ENCODE data around the gene TMC8.
"Not testable (repeated sequence)": the region's sequence is repeated elsewhere in the genome, so short reads cannot be mapped to it uniquely, and the experiment has no call there.

The TMC8 gene

DNA sequence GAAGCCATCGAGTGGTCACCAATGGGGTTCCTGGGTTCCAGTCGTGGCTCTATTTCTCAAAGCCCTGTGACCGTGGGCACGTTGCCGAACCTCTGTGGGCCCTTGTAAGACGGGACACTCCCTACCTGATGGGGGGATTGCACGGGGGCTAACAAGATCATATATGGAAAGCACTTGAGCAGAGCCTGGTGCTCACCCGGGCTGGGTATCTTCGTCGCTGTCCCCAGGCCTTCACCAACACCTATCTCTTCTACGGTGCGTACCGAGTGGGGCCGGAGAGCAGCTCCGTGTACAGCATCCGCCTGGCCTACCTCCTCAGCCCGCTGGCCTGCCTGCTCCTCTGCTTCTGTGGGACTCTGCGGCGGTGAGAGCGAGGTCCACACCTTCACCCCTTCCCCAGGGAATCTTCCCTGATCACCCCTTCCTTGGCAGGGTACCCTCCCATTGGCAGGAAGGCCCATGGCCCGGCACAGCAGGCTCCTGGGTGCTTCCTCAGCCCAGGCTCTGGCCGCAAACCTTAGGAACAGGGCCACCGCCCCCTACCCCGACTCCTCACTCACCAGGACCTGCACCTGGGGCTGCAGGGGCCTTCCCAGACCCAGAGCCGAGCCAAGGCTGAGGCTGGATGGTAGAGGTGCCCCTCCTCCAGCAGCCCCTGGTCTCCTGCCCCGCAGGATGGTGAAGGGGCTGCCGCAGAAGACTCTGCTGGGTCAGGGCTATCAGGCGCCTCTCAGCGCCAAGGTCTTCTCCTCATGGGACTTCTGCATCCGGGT, 2.8 kb downstream of the TMC8 start:
- no peak for DNase-seq

DNA sequence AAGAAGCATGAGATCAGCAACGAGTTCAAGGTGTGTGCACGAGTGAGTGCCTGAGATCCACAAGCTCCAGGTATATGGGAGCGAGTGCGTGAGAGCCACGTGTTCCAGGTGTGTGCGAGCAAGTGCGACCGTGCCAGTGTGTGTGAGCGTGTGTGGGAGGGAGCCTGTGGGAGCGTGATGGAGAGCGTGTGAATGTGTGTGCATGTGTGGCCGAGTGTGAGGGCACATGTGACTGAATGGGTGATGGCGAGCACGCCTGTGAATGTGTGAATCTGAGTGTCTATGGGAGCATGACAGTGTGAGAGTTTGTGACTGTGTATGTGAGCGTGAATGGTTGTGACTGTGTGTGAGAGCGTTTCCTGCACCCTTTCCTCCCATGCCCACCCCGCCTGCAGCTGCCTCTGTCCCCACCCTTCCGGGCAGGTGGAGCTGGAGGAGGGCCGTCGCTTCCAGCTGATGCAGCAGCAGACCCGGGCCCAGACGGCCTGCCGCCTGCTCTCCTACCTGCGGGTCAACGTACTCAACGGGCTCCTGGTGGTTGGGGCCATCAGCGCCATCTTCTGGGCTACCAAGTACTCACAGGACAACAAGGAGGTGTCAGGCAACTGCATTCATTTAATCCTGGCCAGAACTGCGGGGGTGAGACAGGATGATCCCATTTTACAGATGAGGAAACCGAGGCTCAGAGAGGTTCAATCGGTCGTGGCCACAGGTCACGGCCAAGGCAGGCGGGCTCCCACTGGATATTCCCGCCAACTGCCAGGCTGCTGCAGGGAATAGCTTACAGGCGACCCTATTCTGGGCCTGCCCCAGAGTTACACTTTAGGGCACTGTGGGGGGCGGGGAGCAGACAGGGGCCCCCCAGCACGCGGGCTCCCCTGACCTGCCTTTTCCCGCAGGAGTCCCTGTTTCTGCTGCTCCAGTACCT, 3.7 kb downstream of the TMC8 start:
- DNase-seq, result peak in 16 of 56 donors; percentile 16 to 56 (median 37)

DNA sequence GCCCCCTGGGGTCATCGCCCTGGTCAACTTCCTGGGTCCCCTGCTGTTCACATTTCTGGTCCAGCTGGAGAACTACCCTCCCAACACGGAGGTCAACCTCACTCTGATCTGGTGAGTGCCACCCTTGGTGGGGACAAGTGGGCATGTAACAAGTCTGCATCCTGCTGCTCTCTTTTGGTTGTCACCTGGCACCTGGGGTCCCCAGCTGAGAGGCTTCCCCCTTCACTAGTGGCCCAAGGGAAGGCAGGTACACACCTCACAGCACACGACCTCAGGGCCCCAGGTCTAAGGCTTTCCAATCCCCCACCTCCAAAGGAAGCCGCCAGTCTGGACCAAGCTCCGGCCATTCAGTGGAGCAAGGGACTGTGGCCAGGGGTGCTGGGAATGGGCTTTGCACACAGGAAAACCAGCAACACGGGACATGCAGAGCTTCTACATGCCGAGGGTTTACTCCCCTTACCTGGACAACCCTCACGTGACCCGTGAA, 4.4 kb downstream of the TMC8 start:
- DNase-seq, result no peak

DNA sequence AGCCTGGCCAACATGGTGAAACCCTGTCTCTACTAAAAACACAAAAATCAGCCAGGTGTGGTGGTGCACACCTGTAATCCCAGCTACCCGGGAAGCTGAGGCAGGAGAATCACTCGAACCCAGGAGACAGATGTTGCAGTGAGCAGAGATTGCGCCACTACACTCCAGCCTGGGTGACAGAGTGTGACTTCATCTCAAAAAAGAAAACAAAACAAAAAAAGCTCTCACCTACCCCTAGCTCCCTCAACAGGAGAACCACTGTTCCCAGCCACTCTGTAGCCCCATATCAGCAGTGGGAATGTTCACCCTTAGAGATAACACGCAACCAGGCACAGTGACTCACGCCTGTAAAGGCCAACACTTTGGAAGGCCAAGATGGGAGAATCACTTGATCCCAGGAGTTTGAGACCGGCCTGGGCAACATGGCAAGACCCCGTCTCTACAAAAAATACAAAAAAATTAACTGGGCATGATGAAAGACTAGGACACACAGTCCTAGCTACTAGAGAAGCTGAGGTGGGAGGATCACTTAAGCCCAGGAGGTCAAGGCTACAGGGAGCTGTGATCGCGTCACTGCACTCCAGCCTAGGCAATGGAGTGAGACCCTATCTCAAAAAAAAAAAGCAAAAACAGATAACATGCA, 5.4 kb downstream of the TMC8 start:
- no peak for DNase-seq

DNA sequence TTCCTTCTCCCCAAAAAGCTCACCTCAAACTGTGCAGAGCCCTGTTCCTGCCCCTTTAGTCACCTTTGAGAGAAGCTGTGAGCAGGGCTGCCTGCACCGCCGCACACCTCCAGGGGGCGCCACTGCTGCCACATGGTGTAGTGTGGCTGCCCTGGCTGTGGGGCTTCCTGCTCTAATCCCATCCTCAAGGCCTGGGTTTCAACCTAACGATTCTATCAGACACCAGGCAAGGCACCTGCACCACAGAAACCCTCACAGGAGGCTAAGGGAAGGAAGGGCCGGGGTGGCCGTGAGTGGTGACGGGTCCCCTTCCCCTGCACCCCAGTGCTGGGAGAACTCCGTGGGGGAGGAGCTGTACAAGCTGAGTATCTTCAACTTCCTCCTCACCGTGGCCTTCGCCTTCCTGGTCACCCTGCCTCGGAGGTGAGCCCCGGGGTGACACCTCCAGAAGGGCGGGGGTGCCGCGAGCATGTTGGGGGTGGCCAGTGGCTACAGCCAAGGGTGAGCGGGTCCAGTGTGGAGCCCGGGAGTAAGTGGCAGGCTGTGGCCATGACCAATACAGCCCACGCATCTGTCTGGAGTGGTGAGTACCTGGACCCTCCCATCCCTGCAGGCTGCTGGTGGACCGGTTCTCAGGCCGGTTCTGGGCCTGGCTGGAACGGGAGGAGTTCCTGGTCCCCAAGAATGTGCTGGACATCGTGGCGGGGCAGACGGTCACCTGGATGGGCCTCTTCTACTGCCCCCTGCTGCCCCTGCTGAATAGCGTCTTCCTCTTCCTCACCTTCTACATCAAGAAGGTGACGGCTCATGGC, 7.0 kb downstream of the TMC8 start:
- DNase-seq, result no peak

DNA sequence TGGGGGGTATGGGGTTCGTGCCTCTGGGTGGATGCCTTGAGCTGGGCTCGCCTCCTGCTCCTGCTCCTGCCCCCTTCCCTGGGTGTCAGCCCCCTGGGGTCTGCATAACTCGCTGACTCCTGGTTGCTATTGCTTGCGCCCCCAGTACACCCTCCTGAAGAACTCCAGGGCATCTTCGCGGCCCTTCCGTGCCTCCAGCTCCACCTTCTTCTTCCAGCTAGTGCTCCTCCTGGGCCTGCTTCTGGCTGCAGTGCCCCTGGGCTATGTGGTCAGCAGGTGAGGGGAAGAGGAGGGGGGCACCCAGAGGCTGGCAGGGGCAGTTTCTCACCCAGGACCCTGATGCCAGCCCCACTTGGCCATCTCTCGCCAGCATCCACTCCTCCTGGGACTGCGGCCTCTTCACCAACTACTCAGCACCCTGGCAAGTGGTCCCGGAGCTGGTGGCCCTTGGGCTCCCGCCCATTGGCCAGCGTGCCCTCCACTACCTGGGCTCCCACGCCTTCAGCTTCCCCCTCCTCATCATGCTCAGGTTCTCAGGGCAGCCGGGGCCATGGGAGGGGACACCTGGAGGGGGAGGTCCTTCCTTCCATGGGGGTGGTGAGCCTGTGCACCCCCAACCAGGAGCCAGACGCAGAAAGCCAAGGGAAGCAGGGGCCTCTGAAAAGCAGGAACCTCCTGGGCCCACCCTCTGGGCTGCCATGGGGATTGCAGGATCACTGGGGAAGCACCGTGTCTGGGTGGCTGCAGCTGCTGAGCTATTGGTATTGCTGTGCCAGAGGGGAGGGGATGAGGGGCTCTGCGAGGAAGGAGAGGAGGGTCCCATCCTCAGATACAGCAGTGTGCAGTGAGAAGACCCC, 7.9 kb downstream of the TMC8 start:
- DNase-seq, result no peak

DNA sequence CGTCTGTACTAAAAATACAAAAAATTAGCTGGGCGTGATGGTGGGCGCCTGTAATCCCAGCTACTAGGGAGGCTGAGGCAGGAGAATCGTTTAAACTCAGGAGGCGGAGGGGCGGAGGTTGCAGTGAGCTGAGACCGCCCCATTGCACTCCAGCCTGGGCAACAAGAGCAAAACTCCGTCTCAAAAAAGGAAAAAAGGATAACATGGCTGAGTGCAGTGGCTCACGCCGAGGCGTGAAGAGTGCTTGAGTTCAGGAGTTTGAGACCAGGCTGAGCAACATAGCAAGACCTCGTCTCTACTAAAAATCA, 9.2 kb downstream of the TMC8 start:
- DNase-seq, result not testable (repeated sequence)

DNA sequence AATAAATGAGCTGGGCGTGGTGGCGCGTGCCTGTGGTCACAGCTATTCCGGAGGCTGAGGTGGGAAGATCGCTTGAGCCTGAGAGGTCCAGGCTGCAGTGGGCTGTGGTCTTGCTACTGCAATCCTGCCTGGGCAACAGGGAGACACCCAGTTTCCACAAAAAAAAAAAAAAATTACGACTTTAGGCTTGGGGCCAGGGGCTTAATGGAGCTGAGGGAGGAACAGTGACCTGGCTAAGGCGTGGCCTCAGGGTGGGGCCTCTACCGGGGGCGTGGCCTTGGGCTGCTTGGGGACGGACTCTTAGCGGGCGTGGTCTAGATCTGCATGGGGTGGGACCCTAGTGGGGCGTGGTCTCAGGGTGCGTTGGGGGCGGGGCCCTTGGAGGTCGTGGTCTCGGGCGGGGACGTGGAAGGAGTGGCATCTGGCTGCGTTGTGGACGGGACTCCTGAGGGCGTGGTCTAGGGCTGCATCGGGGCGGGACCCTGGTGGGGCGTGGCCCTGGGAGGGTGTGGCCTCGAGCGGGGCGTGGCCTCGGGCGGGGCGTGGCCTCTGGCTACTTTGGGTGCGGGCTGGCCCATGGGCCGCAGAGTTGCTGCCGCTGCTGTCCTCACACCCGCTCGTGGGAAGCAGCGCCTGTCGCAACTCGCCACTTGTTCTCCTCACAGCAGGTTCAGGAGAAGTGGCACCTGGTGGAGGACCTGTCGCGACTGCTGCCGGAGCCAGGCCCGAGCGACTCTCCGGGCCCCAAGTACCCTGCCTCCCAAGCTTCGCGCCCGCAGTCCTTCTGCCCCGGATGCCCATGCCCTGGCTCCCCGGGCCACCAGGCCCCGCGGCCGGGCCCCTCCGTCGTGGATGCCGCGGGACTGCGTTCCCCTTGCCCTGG, 9.8 kb downstream of the TMC8 start:
- DNase-seq, result peak in 15 of 56 donors; percentile 22 to 80 (median 35)

DNA sequence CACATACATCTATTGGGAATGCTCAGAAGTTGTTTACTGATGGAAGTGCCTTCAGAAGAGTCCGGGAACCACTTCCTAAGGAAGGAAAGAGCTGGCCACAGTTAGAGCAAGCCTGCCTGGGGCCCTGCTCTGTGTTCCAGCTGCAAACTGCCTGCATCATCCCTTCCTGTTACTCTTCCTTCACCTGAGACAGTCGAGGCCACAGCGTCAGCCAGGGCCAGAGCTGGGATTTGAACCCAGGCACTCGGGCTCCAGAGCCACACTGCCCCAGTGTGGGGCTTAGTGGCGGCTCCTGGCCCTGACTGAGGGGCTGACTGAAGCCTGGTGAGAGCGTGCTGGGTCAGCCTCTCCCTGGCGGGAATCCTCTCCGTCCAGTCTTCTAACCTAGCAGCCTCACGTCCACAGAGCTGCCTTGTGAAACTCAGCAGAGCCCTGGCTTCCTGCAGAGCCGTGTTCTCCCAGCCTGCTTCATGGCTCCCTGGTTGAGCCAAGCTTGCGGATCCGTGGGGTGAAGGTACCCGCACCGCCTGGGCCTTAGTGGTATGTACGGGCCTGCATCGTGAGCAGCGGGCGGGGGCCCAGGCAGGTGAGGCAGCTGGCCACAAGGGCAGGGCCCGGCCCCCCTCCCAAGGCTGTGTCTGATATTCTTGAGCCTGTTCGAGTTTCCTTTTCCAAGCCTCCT, 11.0 kb downstream of the TMC8 start:
- no peak for DNase-seq

DNA sequence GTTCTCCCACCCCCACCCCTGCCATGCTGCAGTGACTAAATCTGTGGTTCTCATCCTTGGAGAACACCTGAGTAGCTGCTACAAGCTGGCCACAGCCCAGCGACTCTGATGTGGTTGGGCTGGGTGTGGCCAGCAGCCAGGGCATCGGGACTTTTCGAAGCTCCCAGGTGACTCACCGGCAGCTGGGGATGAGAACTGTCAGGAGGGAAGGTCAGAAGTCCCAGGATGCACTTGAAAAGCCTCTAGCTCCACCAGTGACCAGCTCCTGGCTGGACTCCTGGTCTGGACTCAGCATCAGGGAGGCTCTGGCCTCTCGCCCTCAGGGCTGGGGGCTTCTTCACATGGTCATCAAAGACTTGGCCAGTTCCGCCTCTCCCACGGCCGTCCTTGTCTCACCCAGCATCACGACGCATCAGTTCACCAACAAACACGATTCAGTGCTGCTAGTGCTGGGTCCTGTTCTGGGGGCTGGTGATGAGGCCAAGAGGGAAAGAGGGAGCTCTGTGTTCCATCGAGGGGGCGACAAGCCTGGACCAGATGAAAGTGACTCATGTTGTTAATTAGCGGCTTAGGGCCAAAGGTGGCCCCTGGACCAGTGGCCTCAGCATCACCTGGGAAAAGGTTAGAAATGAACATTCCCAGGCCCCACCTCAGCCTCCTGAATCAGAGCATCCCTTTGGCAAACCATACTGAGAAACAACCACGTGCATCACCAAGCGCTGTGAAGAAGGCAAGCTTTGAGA, 11.7 kb downstream of the TMC8 start:
- DNase-seq, result no peak

DNA sequence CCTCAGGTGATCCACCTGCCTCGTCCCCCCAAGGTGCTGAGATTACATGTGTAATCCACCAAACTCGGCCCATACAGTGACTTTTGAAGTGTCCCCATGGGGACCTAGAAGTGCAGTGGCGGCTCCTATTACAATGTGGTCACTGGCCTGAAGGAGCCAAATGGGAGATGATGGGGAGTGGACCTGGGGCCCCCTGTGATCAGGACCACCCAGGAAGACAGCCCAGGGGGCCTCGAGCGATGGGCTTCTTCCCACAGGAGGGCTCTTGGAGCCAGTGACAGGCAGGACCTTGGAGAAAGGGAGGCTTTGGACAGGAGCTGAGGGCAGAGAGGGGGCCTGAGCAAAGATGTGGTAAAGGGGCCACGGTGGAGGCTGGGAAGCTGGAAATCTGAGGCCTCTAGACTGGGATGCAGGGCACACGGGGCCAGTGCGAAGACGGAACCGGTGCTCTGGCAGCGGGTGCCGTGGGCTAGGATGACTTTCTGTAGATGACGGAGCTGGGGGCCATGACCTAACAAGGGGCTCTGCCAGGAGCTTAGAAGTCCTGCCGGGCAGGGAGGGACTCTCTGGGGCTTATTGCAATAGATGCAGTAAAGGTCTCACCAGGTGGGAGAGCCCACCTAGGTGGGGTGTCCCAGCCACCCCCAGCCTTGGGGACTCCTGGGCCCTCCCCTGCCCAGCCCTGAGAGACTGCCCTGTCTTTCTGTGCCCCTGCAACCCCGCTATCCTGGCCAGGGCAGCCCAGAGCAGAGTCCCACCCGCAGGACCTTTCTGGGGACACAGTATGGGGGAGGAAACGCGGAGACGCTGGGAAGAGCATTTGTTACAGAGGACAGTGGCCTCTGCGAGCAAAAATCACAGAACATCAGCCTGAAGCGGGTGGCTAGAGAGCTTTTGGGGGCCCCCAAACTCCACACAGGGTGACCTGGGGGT, 12.9 kb downstream of the TMC8 start:
- no peak for DNase-seq

DNA sequence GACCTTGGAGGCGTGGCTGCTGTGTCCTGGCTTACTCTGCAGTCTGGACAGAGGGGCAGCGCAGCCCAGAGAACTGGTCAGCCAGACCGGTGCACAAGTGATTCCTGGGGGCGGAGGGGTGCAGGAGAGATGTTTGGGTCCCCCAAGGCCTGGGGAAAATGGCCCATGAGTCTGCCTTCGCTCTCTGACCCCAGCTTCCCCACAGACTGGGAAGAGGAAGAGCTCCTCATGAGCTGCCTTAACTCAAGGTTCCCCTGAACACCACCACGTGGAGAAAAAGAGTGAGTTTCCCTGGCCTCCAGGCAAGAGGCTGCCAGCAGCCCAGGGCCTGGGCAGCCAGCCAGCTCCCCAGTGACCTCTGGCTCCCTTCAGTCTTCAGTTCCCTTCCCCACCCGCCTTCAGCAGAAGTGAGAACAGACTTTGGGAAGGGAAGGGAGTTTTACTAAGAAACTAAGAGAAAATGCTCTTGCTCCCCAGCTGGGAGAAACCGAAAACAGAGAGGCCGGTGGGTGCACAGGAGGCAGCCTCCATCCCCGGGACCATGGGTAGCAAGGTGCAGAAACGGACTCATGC, 13.7 kb downstream of the TMC8 start:
- DNase-seq, result peak in 47 of 56 donors; percentile 17 to 80 (median 61)

DNA sequence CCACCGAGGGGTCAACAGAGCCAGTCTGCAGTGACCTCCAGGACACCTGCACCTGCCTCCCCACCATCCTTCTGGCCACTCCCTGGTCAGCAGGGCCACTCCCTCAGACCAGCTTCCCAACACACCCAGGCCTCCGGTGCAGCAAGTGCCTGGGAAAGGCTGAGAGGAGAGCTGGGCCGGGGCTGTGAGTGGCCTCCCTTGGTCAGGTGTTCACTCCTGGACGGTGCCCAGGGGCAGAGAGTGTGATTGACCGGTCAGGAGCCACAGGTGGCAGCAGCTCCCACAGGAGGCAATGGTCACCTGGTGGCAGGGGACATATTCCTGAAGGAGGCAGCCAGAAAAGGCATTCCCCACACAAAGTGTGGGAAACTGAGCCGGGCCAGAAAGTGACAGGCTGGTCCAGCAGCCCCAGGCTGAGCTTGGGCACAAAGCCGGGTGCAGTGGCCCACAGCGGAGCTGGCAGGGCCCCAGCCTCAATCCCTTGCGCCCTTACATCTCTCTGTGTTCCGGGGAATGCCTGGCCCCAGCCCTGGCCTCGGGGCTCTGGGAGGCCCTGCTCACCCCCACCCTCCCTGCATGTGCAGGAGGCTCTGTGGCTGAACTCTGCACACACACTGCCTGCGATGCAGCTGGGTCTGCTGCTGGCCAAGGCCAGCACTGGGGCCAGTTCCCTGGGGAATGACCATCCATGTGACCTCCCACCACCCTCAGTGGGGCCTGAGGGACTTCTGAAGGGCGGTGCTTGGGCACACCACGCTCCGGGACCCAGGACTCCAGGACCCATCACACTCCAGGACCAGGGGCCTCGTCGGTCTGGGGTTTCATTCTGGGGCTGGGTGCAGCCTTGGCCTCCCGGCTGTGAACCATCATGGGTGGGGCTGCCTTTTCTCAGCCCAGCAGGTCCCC, 14.4 kb downstream of the TMC8 start:
- DNase-seq, result peak in 38 of 56 donors; percentile 18 to 80 (median 58)

DNA sequence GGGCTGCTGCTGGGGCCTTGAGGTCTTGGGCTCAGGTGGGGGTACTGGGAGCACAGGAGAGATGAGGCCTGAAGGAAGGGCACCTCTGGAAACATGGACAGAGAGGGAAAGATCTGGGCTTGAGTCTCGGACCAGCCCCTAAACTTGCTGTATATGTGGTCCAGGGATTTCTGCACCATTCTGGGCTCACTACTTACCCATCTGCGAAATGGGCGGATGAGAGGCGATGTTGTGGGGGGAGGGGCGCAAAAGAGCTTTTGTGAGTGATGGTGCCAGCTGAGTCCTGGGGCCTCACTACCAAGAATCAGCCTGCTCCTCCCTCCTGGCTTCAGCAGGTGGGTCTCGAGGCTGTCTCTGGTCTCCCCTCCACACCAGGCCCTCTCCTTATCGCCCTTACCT, 15.9 kb downstream of the TMC8 start:
- DNase-seq, result no peak

DNA sequence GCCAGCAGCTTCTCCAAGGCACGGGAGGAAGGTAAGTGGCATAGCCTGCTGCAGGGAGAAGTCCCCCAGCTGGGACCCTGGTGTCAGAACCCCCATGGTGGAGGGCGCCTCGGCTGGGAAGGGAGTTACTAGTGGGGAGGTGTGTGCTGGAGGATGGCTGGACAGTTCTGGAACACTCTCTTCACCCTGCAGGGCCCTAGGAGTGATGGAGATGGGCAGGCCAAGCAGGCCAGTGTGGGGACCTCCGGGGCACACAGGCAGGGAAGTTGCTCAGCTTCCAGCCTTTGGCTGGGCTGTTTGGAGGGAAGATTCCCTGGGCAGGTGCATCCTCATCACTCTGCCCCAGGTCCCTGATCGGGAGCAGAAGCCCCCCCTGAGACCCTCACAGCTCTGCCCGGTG, 16.3 kb downstream of the TMC8 start:
- no peak for DNase-seq
